ENCODE data around the gene ATR.

GRCh38 chr3:142500211-142500610 is 78.3 kb downstream of the ATR start:
- no peak for TF ChIP-seq CTCF (IDR thresholded peaks at IDR 0.05; ENCODE audit: low read depth, low read length)
- no peak for TF ChIP-seq EZH2phosphoT487 (IDR thresholded peaks at IDR 0.05; ENCODE audit: low read depth)

Measured in OCI-LY3 (cell line).